IMR-90 (cell line): ENCODE measurements around the gene ATP1A4. TPM values are rescaled to one million over a fixed set of nuclear protein-coding genes. Genes with fewer than 3 reads are reported as not detected.

Source experiments
- ATAC-seq: fragments of 200-7000 bp; cut with Tn5 transposase; 2 replicates; pipeline ENCODE4 v1.9.1; 2020; ENCODE audit warnings: low read depth, mild to moderate bottlenecking, moderate library complexity
- BruUV-seq: library from RNA; stranded (reverse); fragments of 400-500 nt; replicated peaks from 2 replicates; lab custom pipeline; 2021; lab: Mats Ljungman, UMichigan
- CTCF ChIA-PET: fragments of 300-600 bp; formaldehyde crosslinking; extraction: SDS; loops from one replicate; lab custom pipeline; 2021; ENCODE audit warnings: antibody characterized with exemption; lab: Yijun Ruan, JAX
- POLR2A ChIA-PET: fragments of 300-600 bp; sonication (Branson Sonifier 250); formaldehyde crosslinking; loops from one replicate; lab custom pipeline; 2022; ENCODE audit warnings: antibody characterized with exemption; ENCODE audit not compliant: unreplicated experiment; lab: Charles Lee
- DNase-seq: peaks from one replicate; pipeline ENCODE4 v3.0.0; 2013
- H2AFZ ChIP-seq: replicated peaks from 2 replicates; pipeline ENCODE3; 2013; ENCODE audit warnings: low read length, mild to moderate bottlenecking; ENCODE audit not compliant: poor library complexity
- H2AK5ac ChIP-seq: 2 replicates; pipeline ENCODE4 v1.6.1; 2013; ENCODE audit warnings: low read depth, low read length, inconsistent platforms
- H2AK9ac ChIP-seq: replicated peaks from 2 replicates; pipeline ENCODE3; 2013; ENCODE audit warnings: mild to moderate bottlenecking, low read depth, low read length, moderate library complexity; ENCODE audit not compliant: poor library complexity
- H2BK120ac ChIP-seq: 2 replicates; pipeline ENCODE4 v1.6.1; 2013; ENCODE audit warnings: low read depth, low read length, inconsistent platforms
- H2BK15ac ChIP-seq: 3 replicates; pipeline ENCODE4 v1.6.1; 2013; ENCODE audit warnings: low read depth, low read length, inconsistent platforms
- H2BK20ac ChIP-seq: 2 replicates; pipeline ENCODE4 v1.6.1; 2013; ENCODE audit warnings: low read depth, mild to moderate bottlenecking, inconsistent platforms, low read length, moderate library complexity
- H2BK5ac ChIP-seq: 2 replicates; pipeline ENCODE4 v1.6.1; 2013; ENCODE audit warnings: mild to moderate bottlenecking, low read depth, low read length, inconsistent platforms; ENCODE audit not compliant: poor library complexity, severe bottlenecking
- H3K14ac ChIP-seq: replicated peaks from 2 replicates; pipeline ENCODE4 v1.6.1; 2013; ENCODE audit warnings: low read depth, low read length, inconsistent platforms
- H3K18ac ChIP-seq: 2 replicates; pipeline ENCODE4 v1.6.1; 2013; ENCODE audit warnings: low read depth, low read length, control low read depth
- H3K23ac ChIP-seq: 2 replicates; pipeline ENCODE4 v1.6.1; 2013; ENCODE audit warnings: low read depth, low read length, inconsistent platforms
- H3K27ac ChIP-seq: 2 replicates; pipeline ENCODE4 v1.5.1; 2013; ENCODE audit warnings: mild to moderate bottlenecking, control low read depth, low read length; ENCODE audit not compliant: insufficient read depth
- H3K27me3 ChIP-seq: 2 replicates; pipeline ENCODE4 v1.6.1; 2013; ENCODE audit warnings: low read length; ENCODE audit not compliant: control insufficient read depth, insufficient read depth
- H3K36me3 ChIP-seq: 2 replicates; pipeline ENCODE4 v1.6.1; 2013; ENCODE audit warnings: low read length, mixed read lengths; ENCODE audit not compliant: control insufficient read depth, insufficient read depth
- H3K4ac ChIP-seq: 2 replicates; pipeline ENCODE4 v1.6.1; 2013; ENCODE audit warnings: low read depth, low read length, inconsistent platforms
- H3K4me1 ChIP-seq: 2 replicates; pipeline ENCODE4 v1.6.1; 2013; ENCODE audit warnings: low read length, mixed read lengths; ENCODE audit not compliant: control insufficient read depth, insufficient read depth
- H3K4me2 ChIP-seq: 2 replicates; pipeline ENCODE4 v1.6.1; 2013; ENCODE audit warnings: low read depth, mild to moderate bottlenecking, control low read depth, low read length, moderate library complexity
- H3K4me3 ChIP-seq: 2 replicates; pipeline ENCODE4 v1.5.1; 2013; ENCODE audit warnings: low read depth, mild to moderate bottlenecking, control low read depth, low read length, moderate library complexity; ENCODE audit not compliant: insufficient read depth
- H3K56ac ChIP-seq: 2 replicates; pipeline ENCODE4 v1.6.1; 2013; ENCODE audit warnings: low read length, inconsistent platforms; ENCODE audit not compliant: insufficient read depth; ENCODE audit errors: extremely low read depth
- H3K79me1 ChIP-seq, 2 experiments: 2 replicates each; pipeline ENCODE4 v1.6.1; 2013; ENCODE audit warnings: low read length in 2 of 2, inconsistent platforms in 1 of 2, low read depth in 1 of 2
- H3K9ac ChIP-seq: 2 replicates; pipeline ENCODE4 v1.6.1; 2013; ENCODE audit warnings: low read depth, low read length, control low read depth
- H3K9me1 ChIP-seq: 2 replicates; pipeline ENCODE4 v1.6.1; 2013; ENCODE audit warnings: low read length, inconsistent platforms; ENCODE audit not compliant: insufficient read depth
- H3K9me3 ChIP-seq: 2 replicates; pipeline ENCODE4 v1.6.1; 2013; ENCODE audit warnings: low read length; ENCODE audit not compliant: control insufficient read depth, insufficient read depth
- H4K20me1 ChIP-seq: 2 replicates; pipeline ENCODE4 v1.6.1; 2013; ENCODE audit warnings: low read length, inconsistent platforms; ENCODE audit not compliant: insufficient read depth
- H4K5ac ChIP-seq: 2 replicates; pipeline ENCODE4 v1.6.1; 2013; ENCODE audit warnings: mild to moderate bottlenecking, low read depth, low read length, control low read depth
- H4K8ac ChIP-seq, 2 experiments: 2 replicates each; pipeline ENCODE4 v1.6.1; 2013; ENCODE audit warnings: low read depth in 2 of 2, low read length in 2 of 2, control low read depth in 1 of 2, inconsistent platforms in 1 of 2
- H4K91ac ChIP-seq: 2 replicates; pipeline ENCODE4 v1.6.1; 2013; ENCODE audit warnings: low read depth, low read length, inconsistent platforms; ENCODE audit not compliant: insufficient read depth
- BHLHE40 ChIP-seq: fragments of 150-350 bp; IDR thresholded peaks from 2 replicates; pipeline ENCODE4 v1.6.1; 2016; ENCODE audit warnings: mild to moderate bottlenecking, low read depth, low read length
- CHD1 ChIP-seq: IDR thresholded peaks from 2 replicates; pipeline ENCODE4 v1.6.1; 2012; ENCODE audit warnings: low read depth, low read length, improper control_type of control experiment
- FOS ChIP-seq: fragments of 150-350 bp; IDR thresholded peaks from 2 replicates; pipeline ENCODE4 v1.6.1; 2016; ENCODE audit warnings: low read depth, low read length
- MAFK ChIP-seq: IDR thresholded peaks from 2 replicates; pipeline ENCODE4 v1.6.1; 2012; ENCODE audit warnings: low read depth, low read length, improper control_type of control experiment
- MAZ ChIP-seq: IDR thresholded peaks from 2 replicates; pipeline ENCODE4 v1.6.1; 2012; ENCODE audit warnings: low read depth, mild to moderate bottlenecking, low read length, improper control_type of control experiment, moderate library complexity, borderline replicate concordance
- MXI1 ChIP-seq: IDR thresholded peaks from 2 replicates; pipeline ENCODE4 v1.6.1; 2012; ENCODE audit warnings: low read depth, mild to moderate bottlenecking, low read length, moderate library complexity, borderline replicate concordance
- NFE2L2 ChIP-seq: fragments of 150-350 bp; IDR thresholded peaks from 2 replicates; pipeline ENCODE4 v1.6.1; 2016; ENCODE audit warnings: low read depth, mild to moderate bottlenecking, low read length
- POLR2A ChIP-seq: IDR thresholded peaks from 2 replicates; pipeline ENCODE4 v1.6.1; 2012; ENCODE audit warnings: mild to moderate bottlenecking, low read depth, low read length
- RAD21 ChIP-seq: IDR thresholded peaks from 2 replicates; pipeline ENCODE4 v1.6.1; 2012; ENCODE audit warnings: low read length, improper control_type of control experiment
- RCOR1 ChIP-seq: IDR thresholded peaks from 2 replicates; pipeline ENCODE4 v1.6.1; 2012; ENCODE audit warnings: mild to moderate bottlenecking, low read length, improper control_type of control experiment; ENCODE audit not compliant: insufficient replicate concordance
- SMC3 ChIP-seq: fragments of 150-350 bp; IDR thresholded peaks from 2 replicates; pipeline ENCODE4 v1.6.1; 2016; ENCODE audit warnings: low read depth, mild to moderate bottlenecking, antibody characterized with exemption, low read length, moderate library complexity
- USF2 ChIP-seq: fragments of 150-350 bp; IDR thresholded peaks from 2 replicates; pipeline ENCODE4 v1.6.1; 2017; ENCODE audit warnings: mild to moderate bottlenecking, antibody characterized with exemption, low read length, low read depth
- WGBS, 2 experiments: methylation state at CpG; one replicate each; pipeline versions ENCODE4 v1.1.5 to v1.1.7; 2013; ENCODE audit warnings: missing lambda C conversion rate in 2 of 2; ENCODE audit not compliant: insufficient read length in 1 of 2; ENCODE audit errors: extremely low coverage in 2 of 2; 5-methylcytosine and 5-hydroxymethylcytosine counted together
- dilution Hi-C: fragments of 300-500 bp; cut with HindIII; formaldehyde crosslinking; loops from one replicate; pipeline ENCODE4 v1.14.3; 2018; ENCODE audit warnings: low sequenced_read_pairs; ENCODE audit not compliant: unreplicated experiment
- in situ Hi-C: fragments of 300-500 bp; cut with MboI; formaldehyde crosslinking; loops from 3 replicates; pipeline ENCODE4 v1.14.3; 2019; ENCODE audit warnings: low sequenced_read_pairs, inconsistent platforms, mixed read lengths
- intact Hi-C: fragments of 100-400 bp; cut with micrococcal nuclease; formaldehyde crosslinking; loops from 2 replicates; pipeline ENCODE4 v1.10.0; 2022
- polyA plus RNA-seq, 3 experiments: library from polyadenylated mRNA; depleted of rRNA; stranded (reverse); fragments of >200 nt; gene quantifications; 2 replicates each; pipeline ENCODE4 v1.2.3, GENCODE V29; 2012; ENCODE audit warnings: low replicate concordance in 1 of 3
- total RNA-seq: library from RNA; depleted of rRNA; stranded (reverse); fragments of >200 nt; gene quantifications from 2 replicates; pipeline ENCODE4 v1.2.3, GENCODE V29; 2012
- TF ChIP-seq, protein P1 (sequence below): fragments of 150-350 bp; IDR thresholded peaks from 2 replicates; pipeline ENCODE4 v1.6.1; 2016; ENCODE audit warnings: low read depth, mild to moderate bottlenecking, low read length, moderate library complexity, borderline replicate concordance
- TF ChIP-seq, protein P2 (sequence below): conservative IDR thresholded peaks from 2 replicates; pipeline ENCODE4 v1.5.1; 2012; ENCODE audit warnings: mild to moderate bottlenecking, low read depth, low read length, improper control_type of control experiment

Gene ATP1A4
- total and polyA plus RNA-seq, 2 of the 4 experiments (the other 2 are of a cell fraction): not detected

GRCh38 chr1:160164121-160164520 lies 12.7 kb downstream of the ATP1A4 start:
- no peak overlapping the region for H2BK15ac ChIP-seq
- no peak overlapping the region for H2AK9ac ChIP-seq
- BruUV-seq: no TSS peak
- no peak overlapping the region for H4K5ac ChIP-seq
- CTCF ChIA-PET: no interaction called here
- H3K27me3 ChIP-seq: peaks cover 41% of the 10 kb centered on the region
- no peak overlapping the region for H4K8ac ChIP-seq
- no peak overlapping the region for H2AFZ ChIP-seq
- no peaks in the 10 kb centered on the region for H4K20me1 ChIP-seq
- H3K4me2 ChIP-seq: no peak overlapping the region
- H3K27ac ChIP-seq: no peak overlapping the region
- intact Hi-C loops (no loop called here), in situ Hi-C loops (no loop called here), dilution Hi-C loops (no loop called here)
- H2BK120ac ChIP-seq: no peak overlapping the region
- no peak overlapping the region for H2BK20ac ChIP-seq
- no peak for ATAC-seq
- H3K14ac ChIP-seq: no peak overlapping the region
- H3K4ac ChIP-seq: no peak overlapping the region
- no peaks in the 10 kb centered on the region for H3K9me1 ChIP-seq
- H2AK5ac ChIP-seq: no peak overlapping the region
- WGBS, 2 experiments: no CpG with 5 or more reads among the region's 10 CpGs
- DNase-seq: no peak
- no peak overlapping the region for H4K91ac ChIP-seq
- no peak overlapping the region for H3K56ac ChIP-seq
- no peak overlapping the region for H3K4me3 ChIP-seq
- no peak overlapping the region for H3K9ac ChIP-seq
- no peaks in the 10 kb centered on the region for H3K36me3 ChIP-seq
- no peak overlapping the region for H3K18ac ChIP-seq
- no peak for TF ChIP-seq FOS
- no peak for TF ChIP-seq SMC3
- TF ChIP-seq, protein P1, sequence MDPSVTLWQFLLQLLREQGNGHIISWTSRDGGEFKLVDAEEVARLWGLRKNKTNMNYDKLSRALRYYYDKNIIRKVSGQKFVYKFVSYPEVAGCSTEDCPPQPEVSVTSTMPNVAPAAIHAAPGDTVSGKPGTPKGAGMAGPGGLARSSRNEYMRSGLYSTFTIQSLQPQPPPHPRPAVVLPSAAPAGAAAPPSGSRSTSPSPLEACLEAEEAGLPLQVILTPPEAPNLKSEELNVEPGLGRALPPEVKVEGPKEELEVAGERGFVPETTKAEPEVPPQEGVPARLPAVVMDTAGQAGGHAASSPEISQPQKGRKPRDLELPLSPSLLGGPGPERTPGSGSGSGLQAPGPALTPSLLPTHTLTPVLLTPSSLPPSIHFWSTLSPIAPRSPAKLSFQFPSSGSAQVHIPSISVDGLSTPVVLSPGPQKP: no peak
- TF ChIP-seq, protein P2, sequence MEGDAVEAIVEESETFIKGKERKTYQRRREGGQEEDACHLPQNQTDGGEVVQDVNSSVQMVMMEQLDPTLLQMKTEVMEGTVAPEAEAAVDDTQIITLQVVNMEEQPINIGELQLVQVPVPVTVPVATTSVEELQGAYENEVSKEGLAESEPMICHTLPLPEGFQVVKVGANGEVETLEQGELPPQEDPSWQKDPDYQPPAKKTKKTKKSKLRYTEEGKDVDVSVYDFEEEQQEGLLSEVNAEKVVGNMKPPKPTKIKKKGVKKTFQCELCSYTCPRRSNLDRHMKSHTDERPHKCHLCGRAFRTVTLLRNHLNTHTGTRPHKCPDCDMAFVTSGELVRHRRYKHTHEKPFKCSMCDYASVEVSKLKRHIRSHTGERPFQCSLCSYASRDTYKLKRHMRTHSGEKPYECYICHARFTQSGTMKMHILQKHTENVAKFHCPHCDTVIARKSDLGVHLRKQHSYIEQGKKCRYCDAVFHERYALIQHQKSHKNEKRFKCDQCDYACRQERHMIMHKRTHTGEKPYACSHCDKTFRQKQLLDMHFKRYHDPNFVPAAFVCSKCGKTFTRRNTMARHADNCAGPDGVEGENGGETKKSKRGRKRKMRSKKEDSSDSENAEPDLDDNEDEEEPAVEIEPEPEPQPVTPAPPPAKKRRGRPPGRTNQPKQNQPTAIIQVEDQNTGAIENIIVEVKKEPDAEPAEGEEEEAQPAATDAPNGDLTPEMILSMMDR: no peak
- TF ChIP-seq CHD1: no peak
- no peak for TF ChIP-seq MAFK
- TF ChIP-seq POLR2A: no peak
- no peak for TF ChIP-seq MXI1
- no peak for TF ChIP-seq NFE2L2
- TF ChIP-seq USF2: no peak
- TF ChIP-seq RCOR1: no peak
- no peak for TF ChIP-seq MAZ
- no peak for TF ChIP-seq RAD21
- no peak for TF ChIP-seq BHLHE40
- H3K23ac ChIP-seq: no peak overlapping the region
- H3K4me1 ChIP-seq: no peaks in the 10 kb centered on the region
- H2BK5ac ChIP-seq: no peak overlapping the region
- H3K9me3 ChIP-seq: no peaks in the 10 kb centered on the region
- H3K79me1 ChIP-seq: no peaks in the 10 kb centered on the region
- POLR2A ChIA-PET: no interaction called here
